Cardiac fibroblast (primary cell): Measurements from ENCODE around the gene PANX2.
"Not testable (repeated sequence)": the region's sequence is repeated elsewhere in the genome, so short reads cannot be mapped to it uniquely, and the experiment has no call there.

Experiments
- DNase-seq, 2 donors: peaks; one replicate each; pipeline versions ENCODE4 v3.0.0 to v3.0.0-alpha.2; 2010; ENCODE audit warnings: low read depth in 2 of 2
- H3K4me3 ChIP-seq, 2 donors: replicated peaks in 1 of 2; 1 replicate in 1 of 2; 2 replicates in 1 of 2; pipeline ENCODE4 v1.5.1; 2011; ENCODE audit warnings: low read depth in 2 of 2, low read length in 2 of 2, mild to moderate bottlenecking in 2 of 2, moderate library complexity in 1 of 2
- CTCF ChIP-seq: IDR thresholded peaks from one replicate; pipeline ENCODE4 v1.5.1; 2011; ENCODE audit warnings: low read depth, mild to moderate bottlenecking, low read length, inconsistent platforms

Gene PANX2

GRCh38 chr22:50202130-50202666 is 31.7 kb downstream of the PANX2 start:
- TF ChIP-seq CTCF = no peak

GRCh38 chr22:50203288-50203687 is 32.8 kb downstream of the PANX2 start:
- no peak for DNase-seq
- TF ChIP-seq CTCF = no peak
- no peak overlapping the region for H3K4me3 ChIP-seq

More at GRCh38 chr22:50202130-50202666, 31.7 kb downstream of the PANX2 start:
- peak overlapping the region; percentile 70 for H3K4me3 ChIP-seq
- no peak for DNase-seq

GRCh38 chr22:50204571-50204970 is 34.0 kb downstream of the PANX2 start:
- no peak for TF ChIP-seq CTCF

GRCh38 chr22:50204998-50205397 is 34.5 kb downstream of the PANX2 start:
- not testable (repeated sequence) for DNase-seq, H3K4me3 ChIP-seq

More at GRCh38 chr22:50204571-50204970, 34.0 kb downstream of the PANX2 start:
- H3K4me3 ChIP-seq = no peak overlapping the region
- no peak for DNase-seq

- no peak overlapping the region for H3K4me3 ChIP-seq
- TF ChIP-seq CTCF = no peak
- DNase-seq = no peak
These were observed 35.4 kb downstream of the PANX2 start for GRCh38 chr22:50205781-50206569.

GRCh38 chr22:50206599-50206998 is 36.1 kb downstream of the PANX2 start:
- TF ChIP-seq CTCF = peak; percentile 57
- peak; percentile 35 to 55 for DNase-seq
- no peak overlapping the region for H3K4me3 ChIP-seq

GRCh38 chr22:50207383-50208140 is 37.0 kb downstream of the PANX2 start:
- H3K4me3 ChIP-seq = no peak overlapping the region
- TF ChIP-seq CTCF = no peak
- DNase-seq = no peak
